Ovary (tissue), 9 donors: ENCODE results near the gene TUFT1. TPM values are rescaled to one million over a fixed set of nuclear protein-coding genes. Genes with fewer than 3 reads are reported as not detected.
"Not testable (repeated sequence)": the region's sequence is repeated elsewhere in the genome, so short reads cannot be mapped to it uniquely, and the experiment has no call there.

Source experiments
- DNase-seq, 5 donors: peaks; one replicate each; pipeline ENCODE4 v3.0.0-alpha.2; 2019 to 2020
- H3K27ac ChIP-seq, 2 donors: fragments of 200-600 bp; one replicate each; pipeline versions ENCODE4 v1.5.1 to v1.8.0; 2019 to 2022
- H3K27me3 ChIP-seq: fragments of 200-600 bp; one replicate; pipeline ENCODE4 v1.8.0; 2022
- H3K36me3 ChIP-seq: fragments of 200-600 bp; sonication (generic); one replicate; pipeline ENCODE4 v1.5.1; 2019
- H3K4me1 ChIP-seq: one replicate; pipeline ENCODE4 v1.8.1; 2013; ENCODE audit warnings: mild to moderate bottlenecking, moderate library complexity; ENCODE audit not compliant: insufficient read depth
- H3K4me3 ChIP-seq: fragments of 200-600 bp; sonication (generic); one replicate; pipeline ENCODE4 v1.5.1; 2017
- H3K9me3 ChIP-seq, 2 donors: fragments of 200-600 bp in 1 of 2; sonication (generic) in 1 of 2; one replicate each; pipeline versions ENCODE4 v1.5.1 to v1.8.1; 2013 to 2019; ENCODE audit warnings: mild to moderate bottlenecking in 1 of 2, moderate library complexity in 1 of 2
- EP300 ChIP-seq: sonication (generic); formaldehyde crosslinking; IDR thresholded peaks from one replicate; pipeline ENCODE4 v1.6.1; 2017; ENCODE audit warnings: antibody characterized with exemption
- POLR2A ChIP-seq: fragments of 450-650 bp; IDR thresholded peaks from one replicate; pipeline ENCODE4 v1.6.1; 2017; ENCODE audit warnings: antibody characterized with exemption, mild to moderate bottlenecking, moderate library complexity
- WGBS, 3 donors: extraction: QIAGEN DNeasy Blood & Tissue Kit in 1 of 3; methylation state at CpG; one replicate each; pipeline versions ENCODE4 v1.1.5 to v1.1.7; 2013 to 2017; 5-methylcytosine and 5-hydroxymethylcytosine counted together
- intact Hi-C, 4 donors: fragments of 100-400 bp; cut with DNase I; formaldehyde crosslinking; loops; one replicate each; pipeline versions ENCODE4 v1.11.0 to v1.15.1; 2022 to 2023
- polyA plus RNA-seq, 2 donors: library from polyadenylated mRNA; stranded (reverse); fragments of 200-250 nt in 1 of 2; fragments of 350-450 nt in 1 of 2; fragmentation: Illumina TruSeq in 1 of 2; extraction: RNeasy Lipid Tissue Mini Kit (QIAGEN cat#74804) in 1 of 2; gene quantifications; one replicate each; pipeline ENCODE4 v1.2.3, GENCODE V29; 2013 to 2014
- total RNA-seq, 7 donors: library from RNA; depleted of rRNA in 2 of 7; stranded (reverse); fragments of >200 nt in 2 of 7; fragmentation: NEBNext Ultra II Directional in 3 of 7; extraction: Animal tissue kit (Norgen Biotek cat#: 25700) in 3 of 7; gene quantifications; one replicate each; pipeline versions ENCODE4 v1.1.0 to v1.2.4, GENCODE V29; 2016 to 2023
- TF ChIP-seq, protein P1 (sequence below), 3 donors: fragments of 450-650 bp in 2 of 3; fragments of 200-600 bp in 1 of 3; IDR thresholded peaks; one replicate each; pipeline versions ENCODE4 v1.5.1 to v1.8.0; 2016 to 2022; ENCODE audit warnings: antibody characterized with exemption in 3 of 3, mild to moderate bottlenecking in 1 of 3
- donor health status: DM: no; HTN: no; CAD: no; lungs with moderate emphysema.
- donor health status: DM: no; HTN: no; CAD: no.
- donor health status: Bipolar disorder and iron deficiency.
- donor health status: DM: yes; HTN: yes; CAD: no.
- donor health status: DM: no; HTN: no; CAD: no.
- donor health status: DM: yes; HTN: yes; CAD: no.

The TUFT1 gene
- total and polyA plus RNA-seq, 9 donors, result 5.0 to 10.2 (median 7.3) TPM

DNA sequence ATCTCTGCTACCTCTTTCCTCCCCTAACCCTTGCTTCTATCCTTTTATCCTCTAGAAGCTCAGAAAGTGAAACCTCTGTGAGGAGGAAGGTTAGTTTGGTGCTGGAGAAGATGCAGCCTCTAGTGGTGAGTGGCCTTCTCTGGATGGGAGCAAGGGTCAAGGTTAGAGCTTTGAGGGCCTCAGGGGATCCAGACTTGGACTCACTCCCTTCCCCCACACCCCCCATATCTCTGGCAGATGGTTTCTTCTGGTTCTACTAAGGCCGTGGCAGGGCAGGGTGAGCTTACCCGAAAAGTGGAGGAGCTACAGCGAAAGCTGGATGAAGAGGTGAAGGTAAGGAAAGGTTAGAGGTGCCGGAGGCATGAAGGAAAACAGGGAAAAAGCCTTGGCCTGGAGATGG lies 19.8 kb upstream of the TUFT1 start:
- H3K4me1 ChIP-seq, result peaks cover 7% of the 10 kb centered on the region
- H3K27ac ChIP-seq, result no peak overlapping the region
- no peak for TF ChIP-seq EP300
- TF ChIP-seq, protein P1, sequence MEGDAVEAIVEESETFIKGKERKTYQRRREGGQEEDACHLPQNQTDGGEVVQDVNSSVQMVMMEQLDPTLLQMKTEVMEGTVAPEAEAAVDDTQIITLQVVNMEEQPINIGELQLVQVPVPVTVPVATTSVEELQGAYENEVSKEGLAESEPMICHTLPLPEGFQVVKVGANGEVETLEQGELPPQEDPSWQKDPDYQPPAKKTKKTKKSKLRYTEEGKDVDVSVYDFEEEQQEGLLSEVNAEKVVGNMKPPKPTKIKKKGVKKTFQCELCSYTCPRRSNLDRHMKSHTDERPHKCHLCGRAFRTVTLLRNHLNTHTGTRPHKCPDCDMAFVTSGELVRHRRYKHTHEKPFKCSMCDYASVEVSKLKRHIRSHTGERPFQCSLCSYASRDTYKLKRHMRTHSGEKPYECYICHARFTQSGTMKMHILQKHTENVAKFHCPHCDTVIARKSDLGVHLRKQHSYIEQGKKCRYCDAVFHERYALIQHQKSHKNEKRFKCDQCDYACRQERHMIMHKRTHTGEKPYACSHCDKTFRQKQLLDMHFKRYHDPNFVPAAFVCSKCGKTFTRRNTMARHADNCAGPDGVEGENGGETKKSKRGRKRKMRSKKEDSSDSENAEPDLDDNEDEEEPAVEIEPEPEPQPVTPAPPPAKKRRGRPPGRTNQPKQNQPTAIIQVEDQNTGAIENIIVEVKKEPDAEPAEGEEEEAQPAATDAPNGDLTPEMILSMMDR (IDR thresholded peaks at IDR 0.05), result no peak
- TF ChIP-seq POLR2A, result no peak
- no peaks in the 10 kb centered on the region for H3K9me3 ChIP-seq
- no peak overlapping the region for H3K4me3 ChIP-seq
- H3K27me3 ChIP-seq, result no peaks in the 10 kb centered on the region
- DNase-seq, result peak in 4 of 5 donors; percentile 44 to 67 (median 60)
- intact Hi-C loops, result no loop called here
- no peaks in the 10 kb centered on the region for H3K36me3 ChIP-seq
- 62 to 84% (median 63%) methylated on average over 4 of the region's 4 CpGs for WGBS, 3 donors

DNA sequence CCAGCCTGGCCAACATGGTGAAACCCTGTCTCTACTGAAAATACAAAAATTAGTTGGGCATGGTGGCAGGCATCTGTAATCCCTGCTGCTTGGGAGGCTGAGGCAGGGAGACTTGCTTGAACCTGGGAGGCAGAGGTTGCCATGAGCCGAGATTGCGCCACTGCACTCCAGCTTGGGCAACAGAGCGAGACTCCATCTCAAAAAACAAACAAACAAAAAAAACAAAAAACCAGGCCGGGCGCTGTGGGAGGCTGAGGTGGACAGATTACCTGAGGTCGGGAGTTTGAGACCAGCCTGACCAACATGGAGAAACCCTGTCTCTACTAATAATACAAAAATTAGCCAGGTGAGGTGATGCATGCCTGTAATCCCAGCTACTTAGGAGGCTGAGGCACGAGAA lies 17.7 kb upstream of the TUFT1 start:
- H3K27ac ChIP-seq, intact Hi-C loops, DNase-seq, H3K27me3 ChIP-seq, H3K4me3 ChIP-seq, H3K36me3 ChIP-seq, H3K9me3 ChIP-seq, H3K4me1 ChIP-seq: not testable (repeated sequence)
- 93 to 96% (median 96%) methylated on average over 7 of the region's 7 CpGs for WGBS, 3 donors

DNA sequence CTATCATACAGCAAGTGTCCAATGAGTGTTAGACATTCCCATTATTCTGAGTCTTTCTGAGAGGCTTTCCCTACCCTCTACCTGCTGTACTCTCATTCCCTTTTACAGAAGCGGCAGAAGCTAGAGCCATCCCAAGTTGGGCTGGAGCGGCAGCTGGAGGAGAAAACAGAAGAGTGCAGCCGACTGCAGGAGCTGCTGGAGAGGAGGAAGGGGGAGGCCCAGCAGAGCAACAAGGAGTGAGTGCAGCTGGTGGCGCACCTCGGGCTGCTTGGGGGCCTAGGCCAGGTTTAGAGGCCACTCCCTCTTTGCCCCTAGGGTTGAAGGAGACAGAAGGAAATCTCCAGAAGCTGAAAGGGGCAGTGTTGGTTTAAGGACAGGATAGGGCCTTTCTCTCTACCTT lies 16.8 kb upstream of the TUFT1 start:
- intact Hi-C loops, result no loop called here
- WGBS, 3 donors, result 44 to 57% (median 46%) methylated on average over 5 of the region's 5 CpGs
- H3K4me1 ChIP-seq, result peaks cover 7% of the 10 kb centered on the region
- H3K27ac ChIP-seq, result no peak overlapping the region
- TF ChIP-seq, protein P1 (IDR thresholded peaks at IDR 0.05), result no peak
- TF ChIP-seq EP300 (no peak), POLR2A (no peak)
- no peak overlapping the region for H3K4me3 ChIP-seq
- DNase-seq, result no peak
- H3K27me3 ChIP-seq, result no peaks in the 10 kb centered on the region
- H3K36me3 ChIP-seq, result no peaks in the 10 kb centered on the region
- H3K9me3 ChIP-seq, result no peaks in the 10 kb centered on the region

DNA sequence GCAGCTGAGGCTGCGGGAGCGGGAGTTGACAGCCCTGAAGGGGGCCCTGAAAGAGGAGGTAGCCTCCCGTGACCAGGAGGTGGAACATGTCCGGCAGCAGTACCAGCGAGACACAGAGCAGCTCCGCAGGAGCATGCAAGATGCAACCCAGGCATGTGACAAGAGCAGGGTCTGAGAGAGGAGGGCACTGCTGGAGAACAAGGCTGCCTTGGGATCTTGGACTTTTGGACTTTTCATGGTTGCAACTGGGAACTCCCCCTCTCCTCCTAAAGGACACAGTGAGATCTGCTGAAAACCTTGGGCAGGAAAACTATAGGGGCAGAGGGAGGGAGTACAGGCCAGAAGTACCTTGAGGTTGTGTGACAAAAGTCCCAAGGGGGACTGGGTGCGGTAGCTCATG lies 15.4 kb upstream of the TUFT1 start:
- Histone ChIP-seq H3K4me3 (no peak overlapping the region), H3K4me1 (peaks cover 6% of the 10 kb centered on the region), H3K27ac (no peak overlapping the region), H3K36me3 (no peaks in the 10 kb centered on the region), H3K27me3 (no peaks in the 10 kb centered on the region), H3K9me3 (no peaks in the 10 kb centered on the region)
- TF ChIP-seq POLR2A (no peak), EP300 (no peak)
- TF ChIP-seq, protein P1 (IDR thresholded peaks at IDR 0.05), result no peak
- intact Hi-C loops, result no loop called here
- WGBS, 3 donors, result 87 to 94% (median 90%) methylated on average over 7 of the region's 7 CpGs
- DNase-seq, result no peak

DNA sequence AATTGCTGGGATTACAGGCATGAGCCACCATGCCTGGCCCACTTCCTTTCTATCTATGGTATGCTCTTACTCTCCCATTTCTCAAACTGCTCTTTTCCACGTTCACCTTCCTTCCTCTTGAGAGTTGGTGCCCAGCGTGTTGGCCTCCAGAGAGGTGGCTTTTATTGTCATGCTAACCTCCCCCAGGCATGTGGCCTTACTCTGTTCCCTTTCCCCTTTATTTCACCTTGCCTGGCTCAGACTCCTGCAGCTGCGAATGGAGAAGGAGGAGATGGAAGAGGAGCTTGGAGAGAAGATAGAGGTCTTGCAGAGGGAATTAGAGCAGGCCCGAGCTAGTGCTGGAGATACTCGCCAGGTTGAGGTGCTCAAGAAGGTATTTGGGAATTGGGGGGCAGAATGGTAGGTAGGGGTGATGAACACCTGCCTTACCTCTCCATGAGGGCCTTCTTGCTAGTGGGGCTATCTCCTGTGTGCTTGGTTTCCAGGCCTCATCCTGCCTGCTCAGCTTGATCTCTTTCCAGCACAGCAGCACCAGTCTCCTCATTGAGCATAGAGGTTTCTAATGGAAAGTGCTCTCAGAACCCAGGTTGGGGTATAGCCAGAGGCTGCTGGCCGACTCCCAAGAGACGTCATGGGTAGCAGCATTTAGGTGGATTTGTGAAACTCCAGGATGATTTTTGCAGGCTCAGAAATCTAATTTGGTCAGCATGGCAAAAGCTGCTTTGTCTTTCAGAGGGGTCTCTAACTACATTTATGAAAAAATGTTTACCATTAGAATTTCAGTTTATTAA lies 13.2 kb upstream of the TUFT1 start:
- Histone ChIP-seq H3K4me3 (no peak overlapping the region), H3K9me3 (no peaks in the 10 kb centered on the region), H3K27me3 (no peaks in the 10 kb centered on the region), H3K4me1 (no peaks in the 10 kb centered on the region), H3K27ac (no peak overlapping the region), H3K36me3 (no peaks in the 10 kb centered on the region)
- 81 to 86% (median 84%) methylated on average over 7 of the region's 7 CpGs for WGBS, 3 donors
- DNase-seq, result no peak
- intact Hi-C loops, result no loop called here
- TF ChIP-seq, protein P1 (IDR thresholded peaks at IDR 0.05), result no peak
- no peak for TF ChIP-seq EP300
